Measurements from ENCODE around the gene GLI2. TPM values are rescaled to one million over a fixed set of nuclear protein-coding genes. Genes with fewer than 3 reads are reported as not detected.

GLI2 gene
- total RNA-seq, 2 experiments from 2014 or later, result not detected

GRCh38 chr2:120707816-120708215, 27.9 kb upstream of the GLI2 start:
- H3K9me3 ChIP-seq (ENCODE audit: low read length), result no peaks in the 10 kb centered on the region
- H3K36me3 ChIP-seq (ENCODE audit: insufficient read depth, low read length), result no peaks in the 10 kb centered on the region
- H3K27ac ChIP-seq (ENCODE audit: low read depth, low read length, poor library complexity, severe bottlenecking), result no peak overlapping the region
- H4K20me1 ChIP-seq (ENCODE audit: insufficient read depth, low read length), result no peaks in the 10 kb centered on the region; the same call in 1 of the 2 replicates
- no peak for TF ChIP-seq EZH2phosphoT487 (IDR thresholded peaks at IDR 0.05; ENCODE audit: borderline replicate concordance, low read depth, low read length)
- no peak for TF ChIP-seq CTCF (conservative IDR thresholded peaks at IDR 0.05; ENCODE audit: low read length)
- no peak overlapping the region for H3K4me2 ChIP-seq (ENCODE audit: low read length)
- H3K79me2 ChIP-seq (ENCODE audit: insufficient read depth, low read depth, low read length), result no peaks in the 10 kb centered on the region
- ChIA-PET POLR2A (no interaction called here), CTCF (ENCODE audit: unreplicated experiment) (no interaction called here)
- no peak overlapping the region for H2AFZ ChIP-seq (ENCODE audit: low read length)
- H3K4me3 ChIP-seq (ENCODE audit: low read depth, low read length, poor library complexity, severe bottlenecking), result no peak overlapping the region
- DNase-seq (ENCODE audit: low spot score), result no peak
- no peaks in the 10 kb centered on the region for H3K4me1 ChIP-seq (ENCODE audit: insufficient read depth, low read length, poor library complexity, severe bottlenecking)
- intact Hi-C loops (cut with micrococcal nuclease; ENCODE audit: unreplicated experiment), result no loop called here
- BruUV-seq (replicated peaks), result no TSS peak
- no peaks in the 10 kb centered on the region for H3K9me2 ChIP-seq (ENCODE audit: insufficient read depth, low read length)

- H3K27ac ChIP-seq (ENCODE audit: low read depth, low read length, poor library complexity, severe bottlenecking), result no peak overlapping the region
- H3K36me3 ChIP-seq (ENCODE audit: insufficient read depth, low read length), result no peaks in the 10 kb centered on the region
- H3K9me2 ChIP-seq (ENCODE audit: insufficient read depth, low read length), result no peaks in the 10 kb centered on the region
- H3K9me3 ChIP-seq (ENCODE audit: low read length), result no peaks in the 10 kb centered on the region
- no peak overlapping the region for H3K4me3 ChIP-seq (ENCODE audit: low read depth, low read length, poor library complexity, severe bottlenecking)
- ChIA-PET POLR2A (interaction anchor here (0.5 to 0.7 kb wide), 2 partner anchors 250 to 416 kb away, joined by 5 read pairs; no protein-coding TSS in a partner anchor), CTCF (ENCODE audit: unreplicated experiment) (no interaction called here)
- no TSS peak for BruUV-seq (replicated peaks)
- TF ChIP-seq CTCF (conservative IDR thresholded peaks at IDR 0.05; ENCODE audit: low read length) (no peak), EZH2phosphoT487 (IDR thresholded peaks at IDR 0.05; ENCODE audit: borderline replicate concordance, low read depth, low read length) (no peak)
- no peaks in the 10 kb centered on the region; the same call in 1 of the 2 replicates for H4K20me1 ChIP-seq (ENCODE audit: insufficient read depth, low read length)
- no peak for DNase-seq (ENCODE audit: low spot score)
- no peaks in the 10 kb centered on the region for H3K79me2 ChIP-seq (ENCODE audit: insufficient read depth, low read depth, low read length)
- no peak overlapping the region for H2AFZ ChIP-seq (ENCODE audit: low read length)
- no peak overlapping the region for H3K4me2 ChIP-seq (ENCODE audit: low read length)
- intact Hi-C loops (cut with micrococcal nuclease; ENCODE audit: unreplicated experiment), result no loop called here
- no peaks in the 10 kb centered on the region for H3K4me1 ChIP-seq (ENCODE audit: insufficient read depth, low read length, poor library complexity, severe bottlenecking)
Measured at GRCh38 chr2:120708944-120709607, 26.6 kb upstream of the GLI2 start.

GRCh38 chr2:120709608-120710041, 26.0 kb upstream of the GLI2 start:
- no peaks in the 10 kb centered on the region; the same call in 1 of the 2 replicates for H4K20me1 ChIP-seq (ENCODE audit: insufficient read depth, low read length)
- DNase-seq (ENCODE audit: low spot score), result no peak
- no peak overlapping the region for H3K4me2 ChIP-seq (ENCODE audit: low read length)
- H3K79me2 ChIP-seq (ENCODE audit: insufficient read depth, low read depth, low read length), result no peaks in the 10 kb centered on the region
- TF ChIP-seq CTCF (conservative IDR thresholded peaks at IDR 0.05; ENCODE audit: low read length) (no peak), EZH2phosphoT487 (IDR thresholded peaks at IDR 0.05; ENCODE audit: borderline replicate concordance, low read depth, low read length) (no peak)
- no peaks in the 10 kb centered on the region for H3K9me3 ChIP-seq (ENCODE audit: low read length)
- no peak overlapping the region for H2AFZ ChIP-seq (ENCODE audit: low read length)
- H3K4me1 ChIP-seq (ENCODE audit: insufficient read depth, low read length, poor library complexity, severe bottlenecking), result no peaks in the 10 kb centered on the region
- intact Hi-C loops (cut with micrococcal nuclease; ENCODE audit: unreplicated experiment), result no loop called here
- H3K27ac ChIP-seq (ENCODE audit: low read depth, low read length, poor library complexity, severe bottlenecking), result no peak overlapping the region
- ChIA-PET POLR2A (no interaction called here), CTCF (ENCODE audit: unreplicated experiment) (no interaction called here)
- H3K4me3 ChIP-seq (ENCODE audit: low read depth, low read length, poor library complexity, severe bottlenecking), result no peak overlapping the region
- no peaks in the 10 kb centered on the region for H3K36me3 ChIP-seq (ENCODE audit: insufficient read depth, low read length)
- BruUV-seq (replicated peaks), result no TSS peak
- no peaks in the 10 kb centered on the region for H3K9me2 ChIP-seq (ENCODE audit: insufficient read depth, low read length)
